Epithelial cell of esophagus (primary cell): ENCODE data around the gene MAP4K2.

Experiments used
- DNase-seq: peaks from one replicate; pipeline ENCODE4 v3.0.0; 2010; ENCODE audit warnings: low read depth
- H3K4me3 ChIP-seq: 2 replicates; pipeline ENCODE4 v1.5.1; 2011; ENCODE audit warnings: mild to moderate bottlenecking, low read length, control low read depth
- TF ChIP-seq, protein P1 (sequence below): IDR thresholded peaks from 2 replicates; pipeline ENCODE4 v1.5.1; 2011; ENCODE audit warnings: low read depth, mild to moderate bottlenecking, low read length, control low read depth, inconsistent platforms; ENCODE audit not compliant: insufficient read depth; ENCODE audit errors: missing control alignments

MAP4K2 gene

DNA sequence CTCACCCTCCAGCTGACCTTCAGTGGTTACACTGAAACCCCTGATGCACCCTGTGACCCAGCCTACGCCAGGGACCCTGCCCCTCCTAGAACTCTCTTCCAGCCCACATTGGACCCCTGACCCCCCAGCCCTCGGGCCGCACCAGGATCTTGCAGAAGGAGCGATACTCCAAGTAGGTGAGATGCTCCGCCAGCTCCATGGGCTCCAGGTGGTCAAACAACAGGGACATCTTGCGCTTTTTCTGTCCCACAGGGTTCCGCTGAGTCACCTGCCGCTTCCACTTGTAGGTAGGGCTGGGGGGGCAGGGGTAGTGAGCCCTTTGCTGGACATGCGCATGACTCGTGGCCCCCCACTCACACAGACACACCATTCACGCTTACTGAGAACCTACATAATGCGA is 63.1 kb downstream of the MAP4K2 start:
- no peak for DNase-seq
- TF ChIP-seq, protein P1, sequence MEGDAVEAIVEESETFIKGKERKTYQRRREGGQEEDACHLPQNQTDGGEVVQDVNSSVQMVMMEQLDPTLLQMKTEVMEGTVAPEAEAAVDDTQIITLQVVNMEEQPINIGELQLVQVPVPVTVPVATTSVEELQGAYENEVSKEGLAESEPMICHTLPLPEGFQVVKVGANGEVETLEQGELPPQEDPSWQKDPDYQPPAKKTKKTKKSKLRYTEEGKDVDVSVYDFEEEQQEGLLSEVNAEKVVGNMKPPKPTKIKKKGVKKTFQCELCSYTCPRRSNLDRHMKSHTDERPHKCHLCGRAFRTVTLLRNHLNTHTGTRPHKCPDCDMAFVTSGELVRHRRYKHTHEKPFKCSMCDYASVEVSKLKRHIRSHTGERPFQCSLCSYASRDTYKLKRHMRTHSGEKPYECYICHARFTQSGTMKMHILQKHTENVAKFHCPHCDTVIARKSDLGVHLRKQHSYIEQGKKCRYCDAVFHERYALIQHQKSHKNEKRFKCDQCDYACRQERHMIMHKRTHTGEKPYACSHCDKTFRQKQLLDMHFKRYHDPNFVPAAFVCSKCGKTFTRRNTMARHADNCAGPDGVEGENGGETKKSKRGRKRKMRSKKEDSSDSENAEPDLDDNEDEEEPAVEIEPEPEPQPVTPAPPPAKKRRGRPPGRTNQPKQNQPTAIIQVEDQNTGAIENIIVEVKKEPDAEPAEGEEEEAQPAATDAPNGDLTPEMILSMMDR, result no peak
- H3K4me3 ChIP-seq, result no peak overlapping the region

DNA sequence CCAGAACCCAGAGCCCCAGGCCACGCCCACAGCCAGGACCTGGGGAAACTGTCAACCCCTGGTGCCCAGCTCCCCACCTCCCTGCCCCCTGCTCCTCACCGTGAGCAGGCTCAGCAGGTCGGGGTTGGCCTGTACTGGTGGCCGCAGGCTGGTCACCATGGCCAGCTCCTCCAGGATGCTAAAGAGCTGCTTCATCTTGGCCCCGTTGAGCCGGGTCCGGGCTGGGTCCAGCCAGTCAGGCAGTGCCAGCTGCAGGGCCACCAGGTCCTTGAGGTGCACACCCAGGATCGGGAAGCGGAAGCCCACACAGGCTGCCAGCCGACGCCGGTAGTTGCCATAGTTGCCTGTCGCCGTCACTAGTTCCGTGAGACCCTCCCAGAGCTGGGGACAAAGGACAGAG is 66.4 kb downstream of the MAP4K2 start:
- TF ChIP-seq, protein P1, result no peak
- no peak for DNase-seq
- H3K4me3 ChIP-seq, result no peak overlapping the region

DNA sequence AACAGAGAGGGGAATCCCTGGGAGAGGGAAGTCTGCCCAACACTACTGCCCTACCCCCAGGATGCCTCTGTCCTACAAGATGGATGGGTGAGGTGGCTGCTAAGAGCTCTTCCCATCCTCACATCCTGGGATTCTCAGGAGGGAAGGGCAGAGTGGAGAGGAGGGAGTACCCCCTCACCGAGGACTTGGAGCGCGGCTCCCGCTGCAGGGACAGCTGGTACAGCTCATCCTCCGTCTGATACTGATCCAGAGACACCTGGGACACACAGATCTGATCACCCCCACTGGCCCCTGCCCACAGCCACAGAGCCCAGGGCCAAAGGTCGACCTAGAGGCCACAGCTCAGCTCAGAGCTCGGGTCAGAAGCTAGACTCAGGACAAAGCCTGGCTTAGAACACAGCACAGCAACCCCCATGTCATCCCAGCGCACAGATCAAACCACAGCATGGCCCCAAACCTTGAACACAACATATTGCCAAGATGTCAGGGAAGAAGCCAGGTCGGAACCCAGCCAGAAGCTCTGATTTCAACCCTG is 67.2 kb downstream of the MAP4K2 start:
- no peak overlapping the region for H3K4me3 ChIP-seq
- TF ChIP-seq, protein P1, result no peak
- no peak for DNase-seq
